Stomach smooth muscle (tissue), 2 donors: ENCODE measurements around the gene CAMKMT.

Experiments
- H3K27ac ChIP-seq: one replicate; pipeline ENCODE4 v1.7.0; 2013; ENCODE audit warnings: mild to moderate bottlenecking, low read length, inconsistent platforms
- H3K27me3 ChIP-seq, 2 donors: one replicate each; pipeline ENCODE4 v1.7.0; 2013; ENCODE audit warnings: low read length in 2 of 2; ENCODE audit not compliant: insufficient read depth in 2 of 2, control insufficient read depth in 1 of 2
- H3K36me3 ChIP-seq, 2 donors: one replicate each; pipeline ENCODE4 v1.7.0; 2013; ENCODE audit warnings: low read length in 2 of 2; ENCODE audit not compliant: control insufficient read depth in 2 of 2, insufficient read depth in 2 of 2
- H3K4me1 ChIP-seq: one replicate; pipeline ENCODE4 v1.7.0; 2013; ENCODE audit warnings: low read length; ENCODE audit not compliant: control insufficient read depth, insufficient read depth
- H3K4me3 ChIP-seq, 2 donors: one replicate each; pipeline ENCODE4 v1.7.0; 2013; ENCODE audit warnings: low read length in 2 of 2
- H3K9ac ChIP-seq, 2 donors: one replicate each; pipeline ENCODE4 v1.7.0; 2013; ENCODE audit warnings: low read length in 2 of 2, mild to moderate bottlenecking in 1 of 2
- H3K9me3 ChIP-seq, 2 donors: one replicate each; pipeline ENCODE4 v1.7.0; 2013; ENCODE audit warnings: low read length in 2 of 2; ENCODE audit not compliant: control insufficient read depth in 2 of 2
- donor health status: healthy.
- donor health status: Pancreatic carcinoma.

Gene CAMKMT

DNA sequence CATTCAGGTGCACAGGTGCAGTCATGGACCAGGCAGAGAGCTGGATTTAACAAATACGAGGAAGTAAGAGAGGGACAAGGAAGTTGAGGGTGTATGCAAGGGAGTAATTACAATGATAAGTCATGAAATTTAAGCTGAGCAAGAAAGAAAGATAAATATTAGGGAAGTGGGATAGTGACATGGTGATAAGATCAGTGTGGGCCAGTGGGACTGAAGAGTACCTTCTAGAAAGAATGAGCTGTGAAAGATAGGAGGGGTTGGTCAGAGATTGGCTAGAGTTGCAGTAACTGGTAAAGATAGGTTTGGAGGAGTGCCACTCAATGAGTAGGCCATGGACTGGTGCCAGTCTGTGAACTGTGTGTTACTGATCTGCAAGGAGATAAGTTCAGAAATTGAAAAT, 378.9 kb downstream of the CAMKMT start:
- H3K9ac ChIP-seq = no peak overlapping the region
- no peak overlapping the region for H3K27ac ChIP-seq
- no peaks in the 10 kb centered on the region for H3K9me3 ChIP-seq

DNA sequence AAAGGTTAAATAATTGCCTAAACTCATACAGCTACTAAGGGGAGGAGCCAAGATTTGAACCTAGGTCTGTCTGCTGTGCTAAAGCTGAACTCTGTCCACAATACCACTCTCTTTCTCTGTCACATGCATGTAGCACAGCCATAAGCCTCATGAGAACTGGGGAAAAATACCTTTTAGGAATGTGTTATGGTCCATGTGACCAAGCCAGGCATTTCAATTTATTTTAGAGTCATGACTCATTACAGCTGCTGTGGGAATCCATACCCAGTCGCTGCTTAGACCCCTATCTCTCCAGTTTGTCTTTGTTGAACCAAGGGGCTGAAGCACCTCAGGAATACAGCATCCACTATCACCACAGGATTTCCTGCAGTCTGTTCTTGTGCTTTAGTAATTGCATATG, 379.8 kb downstream of the CAMKMT start:
- Histone ChIP-seq H3K9ac (no peak overlapping the region), H3K9me3 (no peaks in the 10 kb centered on the region), H3K4me1 (peaks cover 8% of the 10 kb centered on the region), H3K36me3 (no peaks in the 10 kb centered on the region), H3K4me3 (no peak overlapping the region), H3K27ac (no peak overlapping the region), H3K27me3 (no peaks in the 10 kb centered on the region)

More for the DNA sequence above, 378.9 kb downstream of the CAMKMT start:
- Histone ChIP-seq H3K36me3 (no peaks in the 10 kb centered on the region), H3K27me3 (no peaks in the 10 kb centered on the region), H3K4me3 (no peak overlapping the region), H3K4me1 (peaks cover 6% of the 10 kb centered on the region)

DNA sequence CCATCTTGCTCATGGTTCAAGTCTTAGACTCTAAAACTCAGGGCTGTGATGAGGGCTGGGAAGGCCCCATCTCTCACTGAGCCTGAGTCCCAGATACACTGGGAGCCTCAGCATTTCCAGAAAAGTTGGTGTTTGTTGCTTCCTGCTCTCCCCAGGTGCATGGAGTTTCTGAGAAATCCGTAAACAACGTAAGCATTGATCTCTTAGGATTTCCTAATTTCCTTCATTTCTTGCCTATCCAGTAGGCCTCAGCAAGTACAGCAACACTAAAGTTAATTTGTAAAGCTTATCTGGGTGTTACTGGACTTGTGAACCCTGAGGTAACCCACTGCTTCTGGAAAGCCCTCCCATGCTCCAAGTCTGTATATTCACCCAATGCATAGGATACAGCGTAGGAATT, 380.3 kb downstream of the CAMKMT start:
- Histone ChIP-seq H3K27ac (no peak overlapping the region), H3K9me3 (no peaks in the 10 kb centered on the region), H3K4me3 (no peak overlapping the region), H3K27me3 (no peaks in the 10 kb centered on the region), H3K36me3 (no peaks in the 10 kb centered on the region), H3K9ac (no peak overlapping the region), H3K4me1 (peaks cover 8% of the 10 kb centered on the region)

DNA sequence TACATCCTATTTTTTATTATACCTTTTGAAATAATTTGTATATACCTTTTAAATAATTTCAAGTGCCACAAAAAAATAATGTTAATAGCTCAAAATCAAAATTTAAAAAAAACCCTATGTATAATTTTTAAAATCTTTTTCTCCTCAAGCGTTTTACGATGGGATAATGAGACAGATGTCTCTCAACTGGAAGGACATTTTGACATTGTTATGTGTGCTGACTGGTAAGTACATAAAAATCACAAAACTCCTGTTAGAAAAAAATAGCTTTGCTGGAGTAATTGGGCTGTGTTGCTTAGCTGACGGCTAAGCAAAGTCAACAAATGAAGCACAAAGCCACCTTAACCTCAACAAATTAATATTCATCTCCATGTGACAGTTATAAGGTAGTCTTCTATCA, 381.7 kb downstream of the CAMKMT start:
- no peaks in the 10 kb centered on the region for H3K36me3 ChIP-seq
- no peaks in the 10 kb centered on the region for H3K27me3 ChIP-seq
- no peak overlapping the region for H3K27ac ChIP-seq
- H3K9me3 ChIP-seq = no peaks in the 10 kb centered on the region
- peaks cover 8% of the 10 kb centered on the region for H3K4me1 ChIP-seq
- no peak overlapping the region for H3K9ac ChIP-seq
- H3K4me3 ChIP-seq = no peak overlapping the region

DNA sequence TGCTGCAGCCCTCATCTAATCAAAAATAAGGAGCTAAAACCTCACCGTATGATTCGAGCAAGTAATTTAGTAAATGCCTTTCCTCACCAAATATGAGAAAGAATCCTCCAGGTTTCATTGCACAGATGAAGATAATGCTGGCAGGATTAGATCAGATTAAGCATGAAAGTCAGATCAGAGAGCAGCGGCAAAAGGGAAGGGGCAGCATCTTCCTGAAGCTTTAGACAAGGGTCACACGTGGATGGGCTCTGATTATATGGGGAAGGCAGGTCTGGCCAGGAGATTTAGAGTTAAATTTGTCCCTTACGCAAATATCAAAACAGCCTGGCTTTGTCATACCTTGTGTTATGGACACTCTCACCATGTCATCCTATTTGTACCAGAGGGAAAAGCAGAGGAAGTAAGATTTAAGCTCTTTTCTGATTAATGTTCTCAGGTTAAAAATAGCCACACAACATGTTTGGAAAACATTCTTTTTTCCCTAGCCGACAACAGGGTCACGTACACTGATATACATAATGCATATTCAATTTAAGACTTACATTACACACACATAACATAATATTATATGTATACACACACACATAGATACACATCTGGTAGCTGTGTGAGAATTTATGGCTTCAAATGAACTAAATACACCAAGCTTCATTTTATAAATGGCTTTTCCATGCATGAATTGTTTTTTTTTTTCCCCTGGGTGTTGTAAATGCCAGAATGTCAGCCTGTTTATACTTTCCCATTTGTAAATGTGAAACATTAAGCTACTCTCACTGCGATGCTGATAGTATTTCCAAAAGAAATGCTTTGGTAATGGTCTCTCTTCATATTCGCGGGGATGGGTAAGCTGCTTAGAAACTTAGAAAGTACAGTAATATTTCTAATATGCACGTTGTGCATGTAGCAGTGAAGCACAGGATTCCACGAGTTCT, 383.5 kb downstream of the CAMKMT start:
- no peak overlapping the region for H3K4me3 ChIP-seq
- no peaks in the 10 kb centered on the region for H3K27me3 ChIP-seq
- peaks cover 8% of the 10 kb centered on the region for H3K4me1 ChIP-seq
- H3K27ac ChIP-seq = no peak overlapping the region
- no peak overlapping the region for H3K9ac ChIP-seq
- no peaks in the 10 kb centered on the region for H3K36me3 ChIP-seq
- H3K9me3 ChIP-seq = no peaks in the 10 kb centered on the region

DNA sequence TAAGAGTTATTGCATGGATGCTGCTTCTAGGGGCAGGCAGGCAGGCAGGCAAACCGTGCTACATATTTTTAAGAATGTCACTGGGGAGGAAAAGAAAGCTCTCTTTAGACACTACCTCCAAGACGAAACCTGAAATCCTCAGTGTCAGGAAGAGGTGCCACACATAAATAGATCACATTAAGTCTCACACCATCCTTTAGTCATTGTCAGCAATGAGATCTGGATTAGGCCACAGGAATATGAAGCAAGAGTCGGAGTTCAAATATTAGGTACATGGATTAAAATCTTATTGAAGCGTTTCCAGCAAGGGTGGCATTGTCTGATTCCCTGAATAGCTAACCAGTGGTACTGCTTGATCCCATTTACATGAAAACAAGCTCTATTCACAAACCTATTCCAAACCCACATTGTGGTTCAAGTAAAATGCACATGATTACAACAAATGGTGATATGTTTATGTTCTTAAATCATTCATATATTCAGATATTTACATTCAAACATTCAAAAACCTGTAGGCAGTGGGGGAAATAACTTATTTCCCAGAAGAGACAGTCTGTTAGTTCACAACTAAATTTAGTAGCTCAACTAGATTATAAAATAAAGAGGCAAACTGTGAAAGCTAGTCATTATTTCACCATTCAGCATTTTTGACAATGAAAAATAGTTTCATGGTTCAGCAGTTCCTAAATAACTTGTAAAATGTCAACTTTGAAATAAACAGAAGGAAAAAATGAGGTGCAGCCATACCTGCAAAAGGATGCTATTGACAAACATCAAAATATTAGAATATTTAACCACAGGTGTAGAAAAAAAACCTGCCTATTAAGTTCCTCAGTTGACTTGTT, 384.4 kb downstream of the CAMKMT start:
- Histone ChIP-seq H3K4me3 (no peak overlapping the region), H3K4me1 (peaks cover 8% of the 10 kb centered on the region), H3K27me3 (no peaks in the 10 kb centered on the region), H3K36me3 (no peaks in the 10 kb centered on the region), H3K27ac (no peak overlapping the region), H3K9me3 (no peaks in the 10 kb centered on the region), H3K9ac (no peak overlapping the region)

DNA sequence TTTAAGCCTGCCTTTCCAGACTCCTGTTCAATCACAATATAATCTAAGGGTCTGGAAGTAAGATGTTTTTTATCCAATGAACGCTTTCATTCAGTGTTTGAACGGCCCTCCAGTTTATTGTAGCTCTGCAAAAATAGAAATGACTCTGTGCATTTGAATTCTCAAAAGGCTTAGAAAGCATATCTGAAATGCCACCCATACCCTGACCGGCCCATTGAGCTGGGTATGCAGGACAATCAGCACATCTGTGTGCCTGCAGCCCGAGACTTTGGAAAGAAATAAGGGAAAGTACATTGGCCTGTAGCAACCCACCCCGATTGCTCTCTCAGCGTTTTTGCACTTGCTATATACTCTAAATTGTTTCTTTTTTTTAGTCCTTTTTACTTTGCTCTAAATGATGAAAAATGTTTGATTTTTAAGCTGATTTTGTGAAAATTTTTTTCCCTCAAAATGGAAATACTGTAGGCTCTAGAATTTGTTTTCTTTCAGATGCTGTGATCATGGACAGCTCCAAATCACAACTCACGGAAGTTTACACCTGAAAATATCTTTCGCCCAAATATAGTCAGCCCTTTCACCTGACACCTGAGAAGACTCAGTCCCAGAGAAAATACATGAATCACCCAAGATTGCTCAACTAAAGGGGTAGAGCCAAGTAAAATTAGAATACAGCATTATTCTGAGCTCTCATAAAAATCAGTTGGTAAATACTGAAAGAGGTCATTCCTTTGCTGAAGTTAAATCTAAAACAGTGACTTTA, 385.3 kb downstream of the CAMKMT start:
- Histone ChIP-seq H3K27ac (no peak overlapping the region), H3K27me3 (no peaks in the 10 kb centered on the region), H3K4me3 (no peak overlapping the region), H3K9me3 (no peaks in the 10 kb centered on the region), H3K36me3 (no peaks in the 10 kb centered on the region), H3K9ac (no peak overlapping the region), H3K4me1 (peaks cover 8% of the 10 kb centered on the region)

DNA sequence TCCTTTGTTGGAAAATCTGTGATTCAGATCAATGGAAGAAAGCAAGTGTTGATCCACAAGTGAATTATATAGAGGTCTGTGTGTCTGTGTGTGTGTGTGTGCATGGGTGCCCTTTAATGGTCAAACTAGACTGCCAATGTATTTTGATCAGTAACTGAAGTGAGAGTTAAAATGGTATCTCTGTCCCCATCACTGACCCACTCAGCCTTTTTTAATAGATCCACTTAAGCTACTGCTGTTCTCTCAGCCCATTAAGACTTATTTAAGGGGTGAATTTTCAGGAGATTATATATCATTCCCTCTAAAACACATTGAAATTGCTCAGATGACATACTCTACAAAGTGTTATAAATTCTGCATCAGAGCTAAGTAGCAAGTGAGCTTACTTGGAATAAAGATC, 386.0 kb downstream of the CAMKMT start:
- no peak overlapping the region for H3K27ac ChIP-seq

DNA sequence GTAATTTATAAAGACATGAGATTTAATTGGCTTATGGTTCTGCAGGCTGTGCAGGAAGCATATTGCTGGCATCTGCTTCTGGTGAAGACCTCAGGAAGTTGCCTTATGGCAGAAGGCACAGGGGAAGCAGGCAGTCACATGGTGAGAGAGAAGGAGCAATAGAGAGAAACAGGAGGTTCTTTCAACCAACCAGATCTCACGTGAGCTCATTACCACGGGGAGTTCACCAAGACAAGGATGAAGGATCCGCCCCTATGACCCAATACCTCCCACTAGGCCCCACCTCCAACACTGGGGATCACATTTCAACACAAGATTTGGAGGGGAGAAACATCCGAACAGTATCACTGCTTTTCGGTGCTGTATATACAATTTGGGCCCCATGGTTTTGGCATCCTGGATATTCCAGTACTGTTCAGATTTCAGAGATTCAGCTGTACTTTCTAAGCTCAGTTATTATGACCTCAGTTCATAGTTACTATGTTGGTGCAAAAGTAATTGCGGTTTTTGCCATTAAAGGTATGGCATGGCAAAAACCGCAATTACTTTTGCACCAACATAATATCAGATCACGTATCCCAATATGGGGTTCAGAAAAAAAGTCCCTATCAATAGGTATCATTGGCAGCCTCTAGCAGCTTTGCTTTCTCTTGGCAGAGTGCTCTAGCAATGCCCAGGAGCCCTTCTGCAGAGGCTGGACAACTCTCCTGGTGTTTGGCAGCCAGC, 390.2 kb downstream of the CAMKMT start:
- Histone ChIP-seq H3K9me3 (no peaks in the 10 kb centered on the region), H3K4me3 (no peak overlapping the region), H3K36me3 (no peaks in the 10 kb centered on the region), H3K4me1 (no peaks in the 10 kb centered on the region), H3K9ac (no peak overlapping the region), H3K27me3 (no peaks in the 10 kb centered on the region), H3K27ac (no peak overlapping the region)

More for the DNA sequence above, 386.0 kb downstream of the CAMKMT start:
- Histone ChIP-seq H3K36me3 (no peaks in the 10 kb centered on the region), H3K9ac (no peak overlapping the region), H3K9me3 (no peaks in the 10 kb centered on the region), H3K27me3 (no peaks in the 10 kb centered on the region), H3K4me3 (no peak overlapping the region), H3K4me1 (peaks cover 8% of the 10 kb centered on the region)

DNA sequence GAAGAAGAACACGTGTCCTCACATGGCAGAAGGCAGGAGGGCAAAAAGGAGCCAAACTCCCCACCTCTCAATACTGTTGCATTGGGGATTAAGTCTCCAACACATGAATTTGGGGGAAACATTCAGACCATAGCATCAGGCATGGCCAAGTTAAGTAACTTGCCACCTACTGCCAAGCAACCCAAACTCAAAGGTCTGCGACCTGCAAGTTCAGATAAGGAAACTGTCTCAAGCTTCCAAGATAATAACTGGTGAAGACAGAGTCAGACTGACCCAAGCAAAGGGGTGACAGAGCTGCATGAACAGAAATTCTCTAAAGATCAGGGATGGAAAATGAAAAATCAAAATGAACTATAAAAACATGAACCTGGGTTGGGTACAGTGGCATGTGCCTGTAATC, 391.0 kb downstream of the CAMKMT start:
- H3K27ac ChIP-seq = no peak overlapping the region
- H3K27me3 ChIP-seq = no peaks in the 10 kb centered on the region
- no peaks in the 10 kb centered on the region for H3K4me1 ChIP-seq
- H3K9me3 ChIP-seq = no peaks in the 10 kb centered on the region
- H3K36me3 ChIP-seq = no peaks in the 10 kb centered on the region
- H3K9ac ChIP-seq = no peak overlapping the region
- no peak overlapping the region for H3K4me3 ChIP-seq
